NOMO-1 (cell line): ENCODE results near the gene PAPPA.

ENCODE experiments used
- DNase-seq, 2 experiments: peaks; one replicate each; lab custom pipeline; 2025; ENCODE audit not compliant: unreplicated experiment in 2 of 2; lab: John Stamatoyannopoulos, UW

Gene PAPPA

DNA sequence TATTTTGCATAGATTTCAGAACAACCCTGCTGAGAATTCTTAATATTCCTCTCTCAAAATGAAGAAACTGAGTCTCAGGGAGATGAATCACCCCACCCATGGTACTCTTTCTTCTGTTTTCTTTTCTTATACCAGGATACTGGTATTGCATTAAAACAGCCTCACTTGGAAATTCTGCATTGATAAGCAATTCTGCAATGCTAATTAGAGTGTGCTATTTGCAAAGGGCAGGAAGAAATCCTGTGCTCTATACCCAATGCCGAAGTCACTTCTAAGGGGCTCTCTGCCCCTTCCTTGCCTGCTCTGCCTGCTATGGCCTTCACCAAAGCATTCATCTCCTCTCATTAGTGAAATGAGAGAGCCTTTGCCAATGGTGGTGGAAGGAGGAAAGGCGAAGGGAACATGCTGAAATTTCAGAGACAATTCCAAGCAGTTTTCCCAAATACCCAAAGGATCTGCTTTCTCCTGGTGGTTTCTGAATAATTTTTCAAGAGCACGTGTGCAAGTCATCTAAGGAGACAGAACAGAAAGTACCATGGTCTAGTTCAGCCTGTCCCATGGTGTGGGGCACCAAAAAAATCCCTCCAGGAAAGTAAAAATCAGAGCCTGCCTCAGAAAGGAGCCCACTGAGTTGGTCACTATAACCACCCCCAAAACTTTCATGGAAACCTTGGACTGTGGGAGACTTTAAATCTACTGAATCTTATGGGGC lies 156.5 kb downstream of the PAPPA start:
- no peak for DNase-seq

DNA sequence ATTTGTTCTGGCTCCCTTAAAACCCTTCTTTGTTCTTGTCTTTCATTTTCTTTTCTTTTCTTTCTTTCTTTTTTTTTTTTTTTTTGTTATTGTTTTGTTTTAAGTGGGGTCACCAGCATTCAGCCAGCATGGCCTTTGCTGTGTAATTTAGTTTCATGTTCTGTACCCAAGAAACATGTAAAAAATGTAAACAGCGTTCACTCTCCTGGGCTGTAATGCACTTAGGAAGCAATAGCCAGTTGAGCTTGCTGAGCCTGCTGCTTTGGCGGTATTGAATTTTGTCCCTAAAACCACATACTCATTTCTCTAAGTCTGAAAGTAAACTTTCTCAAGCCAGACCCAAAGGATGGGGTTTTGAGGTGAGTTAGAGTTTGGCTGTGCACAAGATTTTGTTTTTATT lies 158.6 kb downstream of the PAPPA start:
- no peak for DNase-seq

DNA sequence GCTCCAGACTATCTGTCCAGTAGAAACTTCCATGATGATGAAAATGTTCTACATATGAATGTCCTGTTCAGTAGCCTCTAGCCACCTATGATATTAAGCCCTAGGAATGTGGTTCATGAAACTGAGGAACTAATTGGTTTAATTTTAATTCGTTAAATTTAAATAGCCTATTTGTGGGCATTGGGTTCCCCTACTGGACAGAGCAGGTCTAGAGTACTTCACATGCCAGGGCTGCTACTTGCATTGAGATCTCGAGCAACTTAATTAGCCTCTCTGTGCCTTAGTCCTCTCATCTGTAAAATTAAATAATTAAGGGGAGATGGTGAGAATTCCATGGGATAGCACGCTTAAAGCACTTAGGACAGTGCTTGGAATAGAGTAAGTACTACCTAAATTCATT lies 160.0 kb downstream of the PAPPA start:
- DNase-seq: no peak

DNA sequence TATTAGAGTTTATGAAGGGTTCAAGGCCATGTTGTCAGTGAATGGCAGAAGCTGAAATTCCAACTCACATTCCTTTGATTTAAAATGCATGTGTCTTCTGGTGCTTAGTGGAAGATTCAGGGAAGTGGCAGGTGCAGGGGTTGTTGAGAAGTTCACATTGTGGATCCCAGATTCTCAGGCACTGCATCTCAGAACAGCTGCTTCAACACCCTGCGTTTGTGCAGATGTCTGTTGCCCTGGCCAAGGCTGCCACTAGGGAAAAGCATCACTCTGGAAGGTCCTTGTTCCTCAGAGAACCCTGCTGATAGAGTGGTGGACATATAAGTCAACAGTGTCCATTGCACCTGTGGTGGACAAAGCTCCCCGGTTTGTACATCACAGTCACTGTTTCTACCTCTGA lies 162.7 kb downstream of the PAPPA start:
- DNase-seq: no peak

DNA sequence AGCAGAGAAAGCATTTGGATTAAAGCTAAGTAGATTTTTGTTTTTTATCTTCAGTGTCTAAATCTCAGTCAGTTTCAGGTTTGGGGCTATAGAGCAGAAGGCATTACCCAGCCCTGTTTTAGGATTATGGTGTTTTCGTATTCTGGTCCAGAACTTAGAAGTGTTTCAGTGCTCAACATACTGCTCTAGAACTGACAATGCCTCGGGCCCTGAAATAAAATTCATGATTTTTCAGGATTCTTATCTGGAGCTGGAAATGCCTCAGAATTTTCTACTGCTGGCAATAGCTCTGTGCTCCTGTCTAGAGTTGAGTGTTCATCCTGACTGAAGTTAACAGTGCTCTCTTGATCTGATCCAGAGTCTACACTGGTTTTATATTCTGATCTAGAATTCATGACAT lies 163.9 kb downstream of the PAPPA start:
- no peak for DNase-seq

DNA sequence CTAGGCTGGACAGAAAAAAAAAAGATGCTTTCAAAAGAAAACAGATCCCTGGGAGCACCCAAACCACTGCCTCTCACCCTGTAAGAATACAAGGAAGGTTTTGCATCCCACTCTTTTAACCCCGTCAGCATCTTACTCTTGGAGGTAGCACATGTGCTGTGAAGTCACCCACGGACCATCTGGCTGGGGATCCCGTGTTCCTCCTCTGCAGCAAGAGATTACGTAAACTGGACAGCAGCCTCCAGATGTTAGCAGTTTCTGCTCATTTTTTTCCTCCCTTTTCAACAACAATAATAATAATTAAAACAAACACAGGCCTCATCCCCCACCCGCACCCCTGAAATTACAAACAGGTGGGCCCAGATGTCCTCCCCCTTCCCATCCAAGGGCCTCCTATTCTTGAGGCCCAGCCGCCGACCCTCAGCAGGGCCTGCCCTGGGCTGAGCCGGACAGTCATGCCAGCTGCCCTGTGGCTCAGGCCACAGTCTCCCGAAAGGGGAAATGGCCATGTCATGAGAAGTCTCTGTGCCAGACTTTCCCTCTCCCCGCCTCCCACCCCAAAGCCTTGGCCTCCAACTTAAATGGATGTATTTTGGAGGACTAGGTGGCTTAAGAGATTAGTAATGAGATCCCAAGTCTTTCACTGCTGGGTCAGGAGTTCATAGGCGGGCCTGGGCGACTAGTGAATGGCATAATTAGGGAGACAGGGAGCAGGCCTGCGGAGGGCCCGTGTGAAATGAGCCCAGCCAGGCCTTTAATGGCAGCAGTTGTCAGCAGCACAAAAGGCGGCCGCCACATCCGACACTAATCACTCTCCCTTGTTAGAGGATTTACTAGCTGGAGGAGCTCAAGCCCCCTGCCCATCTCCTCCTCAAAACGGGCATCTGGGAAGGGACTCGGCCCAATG lies 165.1 kb downstream of the PAPPA start:
- DNase-seq: no peak

DNA sequence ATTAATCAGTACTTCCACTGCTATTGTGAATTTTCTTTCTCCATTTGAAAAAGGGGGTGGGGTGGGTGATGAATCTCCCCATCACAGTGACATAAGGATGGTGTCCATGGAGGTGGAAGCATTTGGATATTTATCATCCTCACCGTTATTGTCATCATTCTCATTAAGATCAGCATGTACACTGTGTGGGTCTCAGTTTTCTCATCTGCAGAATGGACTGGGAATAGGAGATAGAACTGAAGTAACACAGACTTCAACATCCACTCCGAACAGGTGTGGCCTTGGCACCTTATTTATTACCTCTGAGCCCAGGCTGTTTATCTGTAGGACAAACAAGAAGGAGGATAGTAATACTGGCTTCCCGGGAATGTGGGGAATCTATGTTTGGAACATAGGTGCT lies 165.9 kb downstream of the PAPPA start:
- no peak for DNase-seq

DNA sequence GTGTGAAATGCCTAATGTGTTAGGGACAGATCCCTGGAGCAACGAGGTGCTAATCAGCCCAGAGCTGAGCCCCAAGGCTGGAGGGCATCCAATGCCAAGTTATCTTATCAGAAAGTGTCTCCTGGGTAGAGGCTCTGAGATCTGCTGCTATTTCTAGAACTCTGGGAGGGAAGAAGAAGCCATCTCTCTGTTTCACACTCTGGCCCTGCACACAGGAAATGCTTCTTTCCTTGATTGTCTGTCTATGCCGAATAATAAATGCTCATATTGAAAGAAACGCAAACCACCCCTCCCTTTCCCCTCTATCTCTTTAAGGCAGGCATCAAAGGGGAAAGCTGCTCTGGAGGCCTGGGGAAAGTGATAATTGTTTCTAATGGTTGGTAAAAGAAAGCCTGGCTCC lies 166.7 kb downstream of the PAPPA start:
- DNase-seq: no peak

DNA sequence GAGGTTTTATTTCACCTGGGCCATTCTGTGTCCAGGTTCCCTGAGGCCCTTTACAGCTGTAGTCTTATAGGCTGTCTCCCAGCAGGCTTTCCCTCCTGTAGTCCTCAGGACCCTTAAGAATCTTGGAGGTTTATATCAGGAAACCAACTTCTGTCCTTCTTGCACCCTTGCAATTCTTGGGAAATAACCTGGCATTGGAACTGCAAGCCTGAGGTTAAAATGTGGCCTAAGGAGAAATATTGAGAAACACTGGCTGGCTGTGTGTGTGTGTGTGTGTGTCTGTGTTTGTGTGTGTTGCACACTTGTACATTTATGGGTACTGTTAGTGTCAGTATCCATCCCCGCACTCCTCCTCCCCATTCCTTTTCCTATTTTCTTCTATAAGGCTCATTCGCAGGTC lies 168.9 kb downstream of the PAPPA start:
- DNase-seq: no peak

DNA sequence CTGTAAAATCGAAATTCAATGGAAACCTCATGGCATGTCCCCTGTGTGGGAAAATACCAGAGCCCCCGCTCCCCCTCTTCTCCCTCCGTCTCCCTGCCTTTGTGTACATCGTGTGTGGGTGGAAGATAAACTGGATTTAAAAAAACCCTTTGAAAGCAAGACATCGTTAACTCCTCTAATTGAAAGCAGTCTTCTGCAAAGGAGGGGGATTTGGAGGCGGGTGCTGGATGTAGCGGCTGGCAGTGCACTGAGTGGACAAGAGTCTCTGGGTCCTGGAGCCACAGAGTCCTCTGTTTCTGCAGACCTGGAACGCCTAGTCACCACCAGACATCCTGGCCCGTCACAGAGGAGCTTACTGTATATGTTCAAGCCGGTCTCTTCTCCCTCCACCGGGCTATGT lies 169.4 kb downstream of the PAPPA start:
- no peak for DNase-seq

DNA sequence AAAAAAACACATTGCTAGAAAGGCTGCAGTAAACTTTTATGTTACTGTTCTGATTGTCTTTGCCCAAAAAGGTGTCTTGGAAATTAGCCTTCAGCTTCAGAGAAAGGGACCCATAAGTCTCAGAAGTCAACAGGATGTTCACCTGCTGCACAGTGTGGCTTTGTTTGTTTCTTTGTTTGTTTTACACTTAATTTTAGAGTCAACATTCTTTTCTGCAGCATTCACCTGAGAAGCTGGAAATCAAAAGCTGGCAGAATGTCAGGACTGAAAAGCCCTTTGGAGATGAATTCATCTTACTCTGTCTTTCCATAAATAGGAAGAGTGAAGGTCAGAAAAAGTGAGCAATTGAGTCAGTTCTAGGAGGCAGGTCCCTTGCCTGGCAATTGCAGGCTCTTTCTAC lies 170.0 kb downstream of the PAPPA start:
- DNase-seq: no peak

DNA sequence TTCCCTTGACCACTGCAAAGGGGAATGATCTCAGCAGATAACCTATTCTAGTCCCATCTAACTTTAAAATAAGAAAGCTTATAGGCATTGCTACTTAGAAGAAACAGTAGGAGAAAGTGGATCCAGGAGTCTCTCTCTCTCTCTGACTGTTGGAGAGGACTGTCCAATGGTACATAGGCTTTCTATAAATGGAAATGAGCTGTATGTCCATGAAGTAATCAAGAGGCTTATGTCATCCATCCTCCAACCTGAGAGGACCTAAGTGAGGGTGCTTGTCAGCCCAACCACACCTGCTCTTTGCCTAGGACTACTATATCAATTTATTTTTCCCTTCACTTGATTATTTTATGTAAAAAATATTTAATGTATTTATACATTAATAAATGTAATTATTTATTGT lies 172.3 kb downstream of the PAPPA start:
- DNase-seq: no peak

DNA sequence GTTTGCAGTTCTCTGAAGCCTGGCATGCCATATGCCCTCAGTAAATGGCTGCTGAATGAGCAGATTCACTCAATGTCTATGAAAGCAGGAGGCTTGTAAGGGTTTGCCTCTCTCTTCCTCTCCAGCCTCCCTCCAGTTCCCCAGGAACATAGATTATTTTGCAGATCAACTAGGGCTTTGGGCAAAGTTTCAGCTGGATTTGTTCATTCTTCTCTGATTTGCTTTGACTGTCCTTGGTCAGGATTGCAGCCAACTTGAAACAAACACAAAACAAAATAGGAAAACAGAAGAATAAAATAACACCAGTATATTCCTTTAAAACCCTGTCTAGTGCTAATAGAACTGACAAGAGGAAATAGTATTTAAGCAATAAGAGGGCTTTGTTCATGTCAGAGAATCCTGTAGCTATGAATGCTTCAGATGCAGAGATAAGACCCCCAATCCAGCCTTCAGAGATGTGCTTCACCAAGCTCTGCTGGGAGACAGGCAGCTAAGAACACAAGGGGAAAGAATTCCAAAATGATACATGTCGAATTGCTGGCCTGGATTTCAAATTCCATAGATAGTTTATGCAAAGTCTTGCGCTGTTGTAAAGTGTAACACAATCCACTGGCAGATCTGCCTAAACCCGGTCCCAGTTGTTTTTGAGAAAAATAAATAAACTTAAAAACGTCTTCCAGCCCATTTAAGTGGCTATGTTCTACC lies 174.3 kb downstream of the PAPPA start:
- DNase-seq: no peak

DNA sequence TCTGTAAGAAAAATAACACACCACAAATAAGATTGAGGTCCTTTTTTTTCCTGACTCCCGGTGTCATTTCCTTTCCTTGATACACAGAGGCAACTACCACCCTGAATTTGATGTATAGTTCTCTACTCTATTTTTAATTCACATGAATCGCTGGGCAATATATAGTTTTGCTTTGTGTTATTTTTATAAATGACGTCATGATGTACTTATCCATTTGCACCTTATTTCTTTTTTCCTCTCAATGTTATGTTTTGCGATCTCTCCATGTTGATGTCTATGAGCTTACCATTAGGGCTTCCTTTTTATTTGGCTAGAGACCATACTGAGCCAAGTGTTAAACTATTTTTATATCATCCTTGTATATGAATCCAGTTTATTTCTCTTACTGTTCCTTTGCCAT lies 175.9 kb downstream of the PAPPA start:
- no peak for DNase-seq

DNA sequence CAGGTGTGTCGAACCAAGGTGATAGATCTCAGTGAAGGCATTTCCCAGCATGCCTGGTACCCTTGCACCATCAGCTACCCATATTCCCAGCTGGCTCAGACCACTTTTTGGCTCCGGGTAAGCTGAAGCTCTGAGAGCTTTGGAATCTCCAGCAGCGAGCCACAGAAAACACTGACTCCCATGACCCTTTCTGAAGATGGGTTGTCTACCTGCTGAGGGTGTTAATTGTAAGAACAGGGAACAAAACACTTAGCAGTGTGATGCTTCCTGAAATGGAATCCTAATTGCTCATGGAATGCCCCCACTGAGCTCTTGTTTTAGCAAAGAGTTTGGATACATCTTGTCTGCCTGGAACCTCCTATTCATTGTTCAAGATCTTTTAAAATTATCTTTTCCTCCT lies 177.7 kb downstream of the PAPPA start:
- DNase-seq: no peak

DNA sequence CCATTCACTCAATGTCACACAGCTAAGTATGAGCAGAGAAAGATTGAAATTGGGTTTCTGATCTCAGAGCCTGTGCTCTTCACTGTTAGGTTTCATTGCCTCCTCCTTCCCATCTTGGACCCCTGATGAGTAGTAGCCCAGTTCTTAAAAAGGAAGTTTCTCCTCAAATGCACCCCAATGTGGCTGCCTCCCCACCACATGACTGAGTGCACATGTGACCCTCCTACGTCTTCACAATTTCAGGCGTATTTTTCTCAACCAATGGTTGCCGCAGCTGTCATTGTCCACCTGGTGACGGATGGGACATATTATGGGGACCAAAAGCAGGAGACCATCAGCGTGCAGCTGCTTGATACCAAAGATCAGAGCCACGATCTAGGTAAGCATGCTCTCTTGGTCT lies 178.5 kb downstream of the PAPPA start:
- DNase-seq: no peak

DNA sequence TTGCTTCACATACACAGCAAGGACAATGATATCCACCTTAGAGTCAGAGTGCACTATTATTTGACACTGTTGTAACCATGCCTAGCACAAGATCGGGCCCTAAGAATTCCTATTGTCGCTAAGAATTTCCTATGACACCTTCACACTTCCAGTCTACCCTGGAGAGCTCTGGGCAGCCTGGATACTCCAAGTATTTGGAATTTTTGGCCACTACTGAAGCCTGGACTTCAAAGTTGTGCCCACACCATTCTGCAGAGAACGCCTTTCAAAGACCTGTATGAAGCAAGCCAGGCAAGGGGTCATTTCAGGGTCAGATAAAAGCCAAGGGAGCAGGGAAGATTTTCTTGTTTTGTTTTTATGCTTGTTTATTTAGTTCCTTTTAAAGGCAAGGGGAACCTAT lies 179.7 kb downstream of the PAPPA start:
- no peak for DNase-seq

DNA sequence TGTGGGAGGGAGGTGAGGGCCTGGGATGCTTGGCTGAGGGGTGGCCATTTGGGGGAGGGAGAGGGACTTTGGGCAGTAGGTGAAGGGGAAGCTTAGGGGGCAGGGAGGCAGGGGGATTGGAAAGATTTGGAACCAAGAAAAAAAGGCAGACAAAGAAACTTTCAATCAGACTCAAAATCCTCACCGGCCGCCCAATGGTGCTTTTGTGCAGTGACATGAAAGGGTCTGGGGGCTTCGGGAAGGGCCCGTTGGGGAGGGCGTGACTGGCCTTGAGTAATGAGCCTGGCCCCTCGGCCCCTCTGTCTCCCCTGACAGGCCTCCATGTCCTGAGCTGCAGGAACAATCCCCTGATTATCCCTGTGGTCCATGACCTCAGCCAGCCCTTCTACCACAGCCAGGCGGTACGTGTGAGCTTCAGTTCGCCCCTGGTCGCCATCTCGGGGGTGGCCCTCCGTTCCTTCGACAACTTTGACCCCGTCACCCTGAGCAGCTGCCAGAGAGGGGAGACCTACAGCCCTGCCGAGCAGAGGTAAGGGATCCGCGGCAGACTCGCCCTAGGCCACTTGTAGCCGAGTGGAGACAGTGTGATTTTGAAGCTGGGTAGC lies 181.1 kb downstream of the PAPPA start:
- no peak for DNase-seq

DNA sequence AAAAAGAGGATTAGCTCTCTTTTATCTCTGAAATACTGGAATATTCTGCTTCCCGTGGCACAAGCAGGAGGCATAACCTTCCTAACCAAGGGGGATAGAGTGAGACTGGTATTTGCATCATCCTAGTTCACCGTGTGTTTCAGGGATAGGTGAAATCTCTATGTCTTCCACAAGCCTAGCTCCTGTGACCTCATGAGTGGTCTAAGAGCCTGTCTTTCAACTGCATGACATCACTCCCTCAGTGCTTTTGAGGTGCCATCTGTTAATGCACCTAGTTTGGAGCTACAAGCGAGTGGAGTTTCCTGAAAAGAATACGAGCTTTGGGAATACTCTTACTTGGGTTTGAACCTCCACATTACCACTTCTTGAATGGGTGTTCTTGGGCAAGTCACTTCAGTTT lies 181.8 kb downstream of the PAPPA start:
- no peak for DNase-seq

DNA sequence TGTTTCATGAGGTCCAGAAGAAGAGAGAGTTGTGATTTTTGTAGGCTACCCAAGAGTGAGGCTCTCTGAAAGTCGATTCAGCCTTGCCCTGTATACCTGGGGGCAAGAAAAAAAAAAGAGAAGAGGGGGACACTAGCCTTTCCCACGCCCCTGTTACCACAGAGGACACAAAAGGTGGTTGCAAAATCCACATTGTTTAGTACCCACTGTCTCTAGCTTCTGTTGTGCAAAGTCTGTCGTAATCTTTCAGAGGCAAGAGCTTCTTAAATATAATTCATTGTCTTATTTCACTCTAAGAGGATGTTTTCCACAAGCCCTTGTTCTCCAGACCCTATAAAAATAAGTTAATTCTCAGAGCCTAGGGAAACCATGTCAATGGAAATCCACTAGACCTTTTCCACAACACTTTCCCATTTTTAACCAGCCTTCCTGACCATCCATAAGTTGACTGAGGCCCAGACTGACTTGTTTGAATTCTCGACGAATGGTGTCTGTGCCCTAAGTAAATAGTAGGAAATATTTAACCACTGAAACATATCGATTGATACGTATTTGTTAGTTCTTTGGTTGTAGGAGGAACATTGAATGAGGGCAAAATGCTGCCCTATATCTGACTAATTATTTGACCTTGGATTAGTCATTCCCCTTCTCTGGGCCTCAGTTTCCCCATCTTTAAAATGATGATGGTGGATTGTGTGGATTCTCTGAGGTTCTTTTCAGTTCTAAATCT lies 182.7 kb downstream of the PAPPA start:
- peak; percentile 5 to 24 for DNase-seq

DNA sequence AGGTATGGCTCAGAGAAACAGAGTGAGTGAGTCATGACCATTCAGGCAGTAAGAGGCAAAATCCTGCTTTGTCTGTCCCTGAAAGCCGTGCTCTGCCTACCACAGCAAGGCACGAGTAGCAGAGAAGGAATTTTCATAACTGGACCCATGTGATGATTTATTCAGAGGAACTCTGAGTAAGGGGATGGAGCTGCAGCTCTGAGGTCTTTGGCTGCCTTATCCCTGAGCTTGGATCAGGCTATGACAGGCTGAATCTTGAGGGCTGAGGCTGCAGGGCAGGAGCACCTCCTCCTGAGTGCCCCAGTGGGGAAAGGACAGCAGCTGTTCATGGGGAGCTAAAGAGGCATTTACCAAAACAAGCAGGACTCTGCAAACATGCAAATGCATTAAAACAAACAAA lies 183.4 kb downstream of the PAPPA start:
- no peak for DNase-seq
